ENCODE measurements around the gene TRPC4AP. TPM values are rescaled to one million over a fixed set of nuclear protein-coding genes. Genes with fewer than 3 reads are reported as not detected.

Gene TRPC4AP
- 89.4 and 108 TPM in 2 replicates for total RNA-seq

DNA sequence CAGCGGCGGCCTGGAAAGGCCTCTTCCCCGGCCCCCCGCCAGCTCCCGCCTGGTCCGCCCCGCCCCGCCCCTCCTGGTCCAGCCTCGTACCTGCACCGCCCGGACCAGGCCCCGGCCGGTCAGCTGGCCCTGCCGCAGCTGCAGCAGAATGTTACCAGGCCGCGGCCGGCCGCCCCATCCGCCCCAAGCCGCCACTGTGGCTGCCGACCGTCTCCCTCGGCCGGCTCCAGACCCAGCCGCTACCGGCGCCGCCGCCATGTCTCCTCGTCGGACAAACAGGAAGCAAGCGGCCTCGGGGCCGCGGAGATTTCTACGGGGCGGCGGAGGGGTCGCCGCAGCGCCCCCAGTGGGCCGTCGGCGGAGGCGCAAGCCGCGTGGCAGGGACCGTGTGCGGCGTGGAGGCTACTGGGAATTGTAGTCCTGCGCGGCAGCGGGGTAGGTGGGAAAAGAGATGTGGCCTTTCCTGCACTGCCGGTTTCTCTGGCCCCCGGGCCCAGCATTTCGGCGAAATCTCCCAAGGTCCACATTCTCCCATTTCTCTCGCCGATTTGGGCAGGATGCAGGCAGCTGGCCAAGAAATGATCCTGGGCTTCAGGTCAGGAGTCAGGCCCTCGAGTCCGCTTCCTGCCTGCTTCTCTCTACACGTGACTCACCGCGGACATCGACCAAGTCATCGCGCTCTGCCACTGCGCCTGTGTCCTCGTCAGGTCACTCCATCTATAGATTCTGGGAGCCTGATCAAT lies at the start of gene TRPC4AP:
TRPC4AP (minus strand) TSS at position 284 of the 743 bp plus-strand sequence; CDS start at position 258, 26 bp downstream.

DNA sequence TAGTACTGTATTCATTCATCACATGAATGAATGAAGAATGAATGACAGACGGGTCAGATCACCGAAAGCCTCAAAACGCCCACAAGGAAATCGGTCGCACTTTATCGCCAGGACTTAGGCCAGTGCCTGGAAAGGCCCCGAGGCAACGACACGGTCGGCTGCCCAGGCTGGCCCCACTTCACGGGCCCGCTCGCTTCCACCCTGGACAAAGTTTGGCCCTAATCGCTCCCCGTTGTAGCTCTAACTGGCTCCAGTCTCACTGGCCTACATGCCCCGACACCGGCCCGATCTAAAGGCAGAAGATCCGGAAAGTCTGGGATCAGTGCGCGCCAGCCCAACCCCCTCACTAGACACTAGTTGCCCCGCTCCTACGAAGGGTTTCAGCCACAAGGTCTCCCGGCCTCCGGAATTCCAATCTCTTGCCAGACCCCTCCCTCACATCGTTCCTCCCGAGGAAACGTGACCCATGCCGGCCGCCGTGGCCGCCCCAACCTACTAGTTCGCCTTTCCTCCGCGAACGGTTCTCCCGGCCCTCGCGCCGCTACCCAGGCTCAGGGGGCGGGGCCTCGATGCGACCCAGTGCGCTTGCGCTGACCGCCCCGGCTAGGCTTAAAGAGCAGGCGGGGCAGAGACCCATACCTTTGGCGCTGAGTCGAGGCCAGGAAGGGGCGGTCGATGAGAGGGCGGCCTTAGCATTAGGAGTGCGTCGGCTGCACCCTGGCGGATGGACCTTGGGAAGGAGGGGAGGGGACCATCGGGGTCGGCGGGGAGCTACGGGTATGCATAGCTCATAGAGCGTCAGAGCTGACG lies 137.2 kb downstream of the TRPC4AP start, which contains the start of the genes GSS and MYH7B:
GSS (minus strand) TSS at position 576 of the 810 bp plus-strand sequence. CDS start 3,954 bp downstream, outside the sequence.
MYH7B (plus strand) TSS at position 638 of the 810 bp plus-strand sequence. CDS start 22,138 bp downstream, outside the sequence.

Other genes starting within 250 kb of the TRPC4AP start
- gene GGT7, start 220.0 kb downstream of the TRPC4AP start, total RNA-seq = 20.6 and 24.8 TPM in 2 replicates
- gene ACSS2, start 216.2 kb downstream of the TRPC4AP start, total RNA-seq = 40.3 and 42.7 TPM in 2 replicates
- gene GSS, start 137.0 kb downstream of the TRPC4AP start, total RNA-seq = 45.5 and 66.7 TPM in 2 replicates
- gene MYH7B, start 136.9 kb downstream of the TRPC4AP start, total RNA-seq = 0.13 and 0.20 TPM in 2 replicates
- 80.0 and 101 TPM in 2 replicates for gene EDEM2, start 54.5 kb upstream of the TRPC4AP start, total RNA-seq
- 51.4 and 129 TPM in 2 replicates for gene PROCR, start 79.3 kb upstream of the TRPC4AP start, total RNA-seq
- gene MMP24, start 133.9 kb upstream of the TRPC4AP start, total RNA-seq = 0.98 and 2.0 TPM in 2 replicates
- 25.2 and 27.7 TPM in 2 replicates for gene MMP24OS, start 185.3 kb upstream of the TRPC4AP start, total RNA-seq
- 95.8 and 118 TPM in 2 replicates for gene EIF6, start 192.0 kb upstream of the TRPC4AP start, total RNA-seq
- gene FAM83C, start 199.6 kb upstream of the TRPC4AP start, total RNA-seq = not detected in 2 replicates

All from smooth muscle cell of the pulmonary artery (primary cell).